Kidney (tissue), 14 donors: ENCODE data around the gene PRKAG2. TPM values are rescaled to one million over a fixed set of nuclear protein-coding genes. Genes with fewer than 3 reads are reported as not detected.

Experiments
- DNase-seq, 5 donors: peaks; one replicate each; pipeline ENCODE4 v3.0.0-alpha.2; 2013 to 2020
- FAIRE-seq: peaks from 2 replicates; lab custom pipeline; 2012; peaks lifted over from hg19 to GRCh38; lab: Jason Lieb, UNC
- H3K27ac ChIP-seq, 2 donors: one replicate each; pipeline ENCODE4 v1.7.0; 2013; ENCODE audit warnings: low read depth in 2 of 2, low read length in 2 of 2, inconsistent platforms in 1 of 2
- H3K27me3 ChIP-seq: one replicate; pipeline ENCODE4 v1.7.1; 2013; ENCODE audit warnings: low read length, inconsistent platforms; ENCODE audit not compliant: control insufficient read depth, insufficient read depth
- H3K36me3 ChIP-seq, 3 donors: one replicate each; pipeline versions ENCODE4 v1.7.0 to v1.7.1; 2013; ENCODE audit warnings: low read length in 3 of 3, control low read depth in 1 of 3, inconsistent platforms in 1 of 3; ENCODE audit not compliant: insufficient read depth in 3 of 3, control insufficient read depth in 2 of 3
- H3K4me1 ChIP-seq, 3 donors: one replicate each; pipeline versions ENCODE4 v1.7.0 to v1.7.1; 2013; ENCODE audit warnings: low read length in 3 of 3, inconsistent platforms in 1 of 3, low read depth in 1 of 3; ENCODE audit not compliant: control insufficient read depth in 2 of 3, insufficient read depth in 2 of 3
- H3K4me3 ChIP-seq, 3 donors: one replicate each; pipeline versions ENCODE4 v1.7.0 to v1.8.1; 2013; ENCODE audit warnings: low read length in 3 of 3, control low read depth in 1 of 3, inconsistent platforms in 1 of 3
- H3K9ac ChIP-seq, 3 donors: one replicate each; pipeline versions ENCODE4 v1.7.0 to v1.7.1; 2013; ENCODE audit warnings: low read length in 3 of 3, control low read depth in 1 of 3, inconsistent platforms in 1 of 3
- H3K9me3 ChIP-seq, 3 donors: one replicate each; pipeline versions ENCODE4 v1.7.0 to v1.7.1; 2013; ENCODE audit warnings: low read length in 3 of 3, control low read depth in 1 of 3, inconsistent platforms in 1 of 3; ENCODE audit not compliant: control insufficient read depth in 2 of 3, insufficient read depth in 1 of 3
- intact Hi-C: fragments of 100-400 bp; cut with DNase I; formaldehyde crosslinking; loops from one replicate; pipeline ENCODE4 v1.11.1; 2022
- polyA plus RNA-seq: library from polyadenylated mRNA; stranded (reverse); fragments of 350-450 nt; fragmentation: Illumina TruSeq; extraction: RNeasy Lipid Tissue Mini Kit (QIAGEN cat#74804); gene quantifications from one replicate; pipeline ENCODE4 v1.2.3, GENCODE V29; 2014; ENCODE audit warnings: low read depth, low replicate concordance; ENCODE audit not compliant: insufficient read depth
- total RNA-seq: library from RNA; stranded (reverse); fragmentation: NEBNext Ultra II Directional; extraction: Animal tissue kit (Norgen Biotek cat#: 25700); gene quantifications from one replicate; pipeline ENCODE4 v1.2.1, GENCODE V29; 2021
- TF ChIP-seq, protein P1 (sequence below): IDR thresholded peaks from 3 replicates; pipeline ENCODE4 v1.5.1; 2012; ENCODE audit warnings: mild to moderate bottlenecking, moderate library complexity, borderline replicate concordance; ENCODE audit not compliant: insufficient read depth; ENCODE audit errors: extremely low read depth
- donor health status: control.
- donor health status: control.
- donor health status: control.
- donor health status: control.
- donor health status: control.
- donor health status: DM: yes; HTN: yes; CAD: no.
- donor health status: Normal renal cell carcinoma (clear cell type).

Gene PRKAG2
- total and polyA plus RNA-seq, 2 donors from 2014 or later = 40.7 to 40.9 TPM

DNA sequence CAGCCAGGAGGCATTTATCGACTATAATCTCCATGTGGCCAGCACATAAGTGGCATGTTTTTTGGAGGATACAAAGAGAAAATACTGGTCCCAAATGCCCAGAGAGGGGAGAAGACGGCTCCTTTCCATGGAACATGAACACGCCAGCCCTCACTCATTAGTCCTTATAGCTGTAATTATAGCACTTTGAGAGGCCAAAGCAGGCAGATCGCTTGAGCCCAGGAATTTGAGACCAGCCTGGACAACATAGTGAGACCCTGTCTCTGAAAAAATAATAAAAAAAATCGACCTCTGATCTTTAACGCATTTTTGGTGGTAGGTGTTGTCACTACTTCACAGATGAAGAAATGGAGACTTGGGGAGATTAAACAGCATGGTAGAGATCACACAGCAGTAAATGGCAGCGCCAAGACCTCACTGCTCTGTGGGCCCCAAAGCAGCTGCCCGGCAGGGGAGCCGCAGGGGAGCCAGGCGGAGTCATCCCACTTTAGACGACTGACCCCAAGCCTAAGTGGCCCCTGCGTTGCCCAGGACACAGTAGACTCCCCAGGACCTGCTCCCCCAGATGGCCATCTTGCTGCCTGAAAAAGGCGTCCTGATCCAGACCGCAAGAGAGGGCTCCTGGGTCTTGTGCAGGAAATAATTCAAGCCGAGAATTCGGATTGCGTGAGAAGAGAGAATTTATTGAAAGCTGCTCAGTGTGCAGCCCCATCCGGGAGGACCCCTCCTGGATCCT, 21.2 kb upstream of the PRKAG2 start:
- H3K36me3 ChIP-seq = no peaks in the 10 kb centered on the region
- DNase-seq (peak in 2 of 5 donors; percentile 23 to 48), FAIRE-seq (no peak)
- peaks cover 0 to 3% (median 0%) of the 10 kb centered on the region in 3 donors for H3K4me1 ChIP-seq
- no peak overlapping the region for H3K27ac ChIP-seq
- intact Hi-C loops = no loop called here
- no peaks in the 10 kb centered on the region for H3K27me3 ChIP-seq
- no peak overlapping the region for H3K9ac ChIP-seq
- no peak overlapping the region for H3K4me3 ChIP-seq
- no peaks in the 10 kb centered on the region for H3K9me3 ChIP-seq
- TF ChIP-seq, protein P1, sequence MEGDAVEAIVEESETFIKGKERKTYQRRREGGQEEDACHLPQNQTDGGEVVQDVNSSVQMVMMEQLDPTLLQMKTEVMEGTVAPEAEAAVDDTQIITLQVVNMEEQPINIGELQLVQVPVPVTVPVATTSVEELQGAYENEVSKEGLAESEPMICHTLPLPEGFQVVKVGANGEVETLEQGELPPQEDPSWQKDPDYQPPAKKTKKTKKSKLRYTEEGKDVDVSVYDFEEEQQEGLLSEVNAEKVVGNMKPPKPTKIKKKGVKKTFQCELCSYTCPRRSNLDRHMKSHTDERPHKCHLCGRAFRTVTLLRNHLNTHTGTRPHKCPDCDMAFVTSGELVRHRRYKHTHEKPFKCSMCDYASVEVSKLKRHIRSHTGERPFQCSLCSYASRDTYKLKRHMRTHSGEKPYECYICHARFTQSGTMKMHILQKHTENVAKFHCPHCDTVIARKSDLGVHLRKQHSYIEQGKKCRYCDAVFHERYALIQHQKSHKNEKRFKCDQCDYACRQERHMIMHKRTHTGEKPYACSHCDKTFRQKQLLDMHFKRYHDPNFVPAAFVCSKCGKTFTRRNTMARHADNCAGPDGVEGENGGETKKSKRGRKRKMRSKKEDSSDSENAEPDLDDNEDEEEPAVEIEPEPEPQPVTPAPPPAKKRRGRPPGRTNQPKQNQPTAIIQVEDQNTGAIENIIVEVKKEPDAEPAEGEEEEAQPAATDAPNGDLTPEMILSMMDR = no peak

DNA sequence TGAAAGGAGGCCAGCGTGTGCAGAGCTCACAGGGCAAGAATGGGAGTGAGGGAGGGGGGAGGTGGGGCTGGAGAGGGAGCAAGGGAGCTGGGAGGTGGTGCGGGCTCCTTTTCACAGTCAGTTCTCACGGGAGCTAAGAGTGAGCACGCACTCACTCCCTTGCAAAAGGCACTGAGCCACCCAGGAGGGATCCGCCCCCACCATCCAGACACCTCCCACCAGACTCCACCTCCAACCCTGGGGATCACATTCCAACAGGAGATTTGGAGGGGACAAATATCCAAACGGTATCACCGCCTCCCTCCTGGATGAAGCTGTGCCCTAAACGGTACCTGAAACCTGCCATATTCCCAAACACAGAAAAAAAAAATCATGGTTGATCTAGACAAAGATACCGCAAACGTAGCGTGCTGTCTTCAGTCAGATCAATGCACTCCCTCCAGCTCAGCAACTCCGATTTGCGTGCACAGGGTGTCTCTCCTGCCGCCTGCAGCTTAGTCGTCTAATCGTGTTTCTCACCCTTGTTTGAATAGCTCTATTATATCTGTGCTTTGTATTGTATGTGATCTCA, 20.3 kb upstream of the PRKAG2 start:
- FAIRE-seq (no peak), DNase-seq (peak in 4 of 5 donors; percentile 28 to 37 (median 30))
- Histone ChIP-seq H3K9me3 (no peaks in the 10 kb centered on the region), H3K27ac (no peak overlapping the region), H3K4me3 (peak overlapping the region in 1 of 3 donors; percentile 46), H3K9ac (no peak overlapping the region), H3K4me1 (peaks cover 0 to 3% (median 0%) of the 10 kb centered on the region in 3 donors), H3K36me3 (no peaks in the 10 kb centered on the region), H3K27me3 (no peaks in the 10 kb centered on the region)
- TF ChIP-seq, protein P1 = no peak
- intact Hi-C loops = no loop called here

DNA sequence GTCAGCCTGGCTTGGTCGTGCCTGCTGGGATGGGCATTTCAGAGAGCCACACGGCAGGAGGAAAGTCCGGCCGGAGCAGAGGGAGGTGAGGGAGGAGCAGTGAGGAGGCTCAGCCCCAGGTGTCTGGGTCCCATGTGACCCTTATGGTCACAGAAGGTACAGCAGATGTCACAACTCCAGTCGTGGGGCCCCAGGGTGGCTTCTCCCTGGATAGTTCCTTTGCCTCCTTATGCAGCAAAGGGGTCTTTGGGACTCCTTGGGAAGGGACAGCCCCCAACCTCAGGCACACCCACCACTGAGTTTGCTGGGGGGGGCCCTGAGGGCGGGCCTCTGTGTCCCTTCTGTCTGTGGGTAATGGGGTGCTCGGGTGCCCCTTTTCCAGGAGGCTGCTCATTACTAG, 19.6 kb upstream of the PRKAG2 start:
- intact Hi-C loops = no loop called here
- FAIRE-seq (no peak), DNase-seq (peak in 1 of 5 donors; percentile 59)
- Histone ChIP-seq H3K27me3 (no peaks in the 10 kb centered on the region), H3K27ac (no peak overlapping the region), H3K4me3 (no peak overlapping the region), H3K4me1 (peaks cover 0 to 3% (median 0%) of the 10 kb centered on the region in 3 donors), H3K9ac (no peak overlapping the region), H3K9me3 (no peaks in the 10 kb centered on the region), H3K36me3 (no peaks in the 10 kb centered on the region)
- TF ChIP-seq, protein P1 = no peak
